WTC11 (cell line): Measurements from ENCODE around the gene SCG5. TPM values are rescaled to one million over a fixed set of nuclear protein-coding genes. Genes with fewer than 3 reads are reported as not detected.

Experiments
- ATAC-seq: fragments of 200-7000 bp; cut with Tn5 transposase; 2 replicates; pipeline ENCODE4 v1.10.0; 2021; ENCODE audit warnings: mild to moderate bottlenecking, moderate library complexity
- CTCF ChIA-PET: fragments of 300-600 bp; sonication (Branson Sonifier 250); formaldehyde crosslinking; loops from one replicate; lab custom pipeline; 2021; ENCODE audit warnings: antibody characterized with exemption; lab: Charles Lee
- POLR2A ChIA-PET: fragments of 350-600 bp; sonication (Branson Sonifier 250); formaldehyde crosslinking; loops from one replicate; lab custom pipeline; 2021; ENCODE audit warnings: antibody characterized with exemption; lab: Charles Lee
- DNase-seq: peaks from one replicate; pipeline ENCODE4 v3.0.0; 2021; ENCODE audit warnings: low spot score
- H3K27ac Mint-ChIP-seq: 2 replicates; pipeline ENCODE4 v1.8.0; 2021; ENCODE audit warnings: mixed read lengths
- H3K27me3 Mint-ChIP-seq: 2 replicates; pipeline ENCODE4 v1.8.0; 2021; ENCODE audit warnings: low read depth, mild to moderate bottlenecking, moderate library complexity, mixed read lengths
- H3K36me3 Mint-ChIP-seq: 2 replicates; pipeline ENCODE4 v1.8.0; 2021; ENCODE audit warnings: mixed read lengths
- H3K4me1 Mint-ChIP-seq: 2 replicates; pipeline ENCODE4 v1.8.0; 2022; ENCODE audit warnings: mixed read lengths
- H3K4me3 Mint-ChIP-seq: 2 replicates; pipeline ENCODE4 v1.8.0; 2021; ENCODE audit warnings: mild to moderate bottlenecking, moderate library complexity, mixed read lengths
- H3K9me3 Mint-ChIP-seq: 2 replicates; pipeline ENCODE4 v1.8.0; 2021; ENCODE audit warnings: mixed read lengths
- ELF4 ChIP-seq: sonication (generic); formaldehyde crosslinking; IDR thresholded peaks from 2 replicates; pipeline ENCODE4 v1.8.1; 2022; ENCODE audit warnings: low read depth, mild to moderate bottlenecking, moderate library complexity, missing genetic modification reagents
- GTF2I ChIP-seq: fragments of 250-450 bp; sonication (Bioruptor Pico); conservative IDR thresholded peaks from 2 replicates; pipeline ENCODE4 v1.4.0; 2021; ENCODE audit warnings: mild to moderate bottlenecking
- TEAD1 ChIP-seq: sonication (generic); formaldehyde crosslinking; IDR thresholded peaks from 2 replicates; pipeline ENCODE4 v1.8.0; 2022; ENCODE audit warnings: mild to moderate bottlenecking, missing genetic modification reagents
- TEAD4 ChIP-seq: sonication (generic); formaldehyde crosslinking; IDR thresholded peaks from 2 replicates; pipeline ENCODE4 v1.8.0; 2022; ENCODE audit warnings: mild to moderate bottlenecking, missing genetic modification reagents
- ZNF416 ChIP-seq: fragments of 250-450 bp; sonication (Bioruptor Pico); IDR thresholded peaks from 2 replicates; pipeline ENCODE4 v1.9.0; 2021; ENCODE audit warnings: mild to moderate bottlenecking, inconsistent platforms
- total RNA-seq: library from RNA; stranded (reverse); gene quantifications from 3 replicates; pipeline ENCODE4 v1.2.3, GENCODE V29; 2021
- TF ChIP-seq, protein P1 (sequence below): sonication (generic); formaldehyde crosslinking; IDR thresholded peaks from 2 replicates; pipeline ENCODE4 v1.8.1; 2023; ENCODE audit warnings: mild to moderate bottlenecking, missing genetic modification reagents
- TF ChIP-seq, protein P2 (sequence below): fragments of 250-450 bp; sonication (Bioruptor Pico); IDR thresholded peaks from 2 replicates; pipeline ENCODE4 v1.9.0; 2021; ENCODE audit warnings: mild to moderate bottlenecking
- TF ChIP-seq, protein P3 (sequence below): fragments of 250-450 bp; sonication (Bioruptor Pico); IDR thresholded peaks from 2 replicates; pipeline ENCODE4 v1.9.0; 2021; ENCODE audit warnings: mild to moderate bottlenecking, borderline replicate concordance
- TF ChIP-seq, protein P4 (sequence below): sonication (generic); formaldehyde crosslinking; IDR thresholded peaks from 2 replicates; pipeline ENCODE4 v1.8.1; 2022; ENCODE audit warnings: mild to moderate bottlenecking, moderate library complexity, missing genetic modification reagents
- TF ChIP-seq, protein P5 (sequence below): fragments of 250-450 bp; sonication (Bioruptor Pico); IDR thresholded peaks from 2 replicates; pipeline ENCODE4 v1.8.0; 2021; ENCODE audit warnings: mild to moderate bottlenecking

The SCG5 gene
- total RNA-seq, 1 experiment from 2014 or later, result 14.2 TPM

DNA sequence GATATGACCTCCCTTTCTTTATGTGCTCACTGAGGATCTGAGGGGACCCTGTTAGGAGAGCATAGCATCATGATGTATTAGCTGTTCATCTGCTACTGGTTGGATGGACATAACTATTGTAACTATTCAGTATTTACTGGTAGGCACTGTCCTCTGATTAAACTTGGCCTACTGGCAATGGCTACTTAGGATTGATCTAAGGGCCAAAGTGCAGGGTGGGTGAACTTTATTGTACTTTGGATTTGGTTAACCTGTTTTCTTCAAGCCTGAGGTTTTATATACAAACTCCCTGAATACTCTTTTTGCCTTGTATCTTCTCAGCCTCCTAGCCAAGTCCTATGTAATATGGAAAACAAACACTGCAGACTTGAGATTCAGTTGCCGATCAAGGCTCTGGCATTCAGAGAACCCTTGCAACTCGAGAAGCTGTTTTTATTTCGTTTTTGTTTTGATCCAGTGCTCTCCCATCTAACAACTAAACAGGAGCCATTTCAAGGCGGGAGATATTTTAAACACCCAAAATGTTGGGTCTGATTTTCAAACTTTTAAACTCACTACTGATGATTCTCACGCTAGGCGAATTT lies 91.2 kb downstream of the SCG5 start:
- Mint-ChIP-seq H3K4me1 (peaks cover 28% of the 10 kb centered on the region), H3K36me3 (no peaks in the 10 kb centered on the region), H3K9me3 (0 out of 2 replicates have a peak, but pooled peaks cover 3% of the 10 kb centered on the region), H3K27ac (no peak overlapping the region), H3K4me3 (no peak overlapping the region), H3K27me3 (peaks cover 2% of the 10 kb centered on the region)
- ATAC-seq (no peak), DNase-seq (no peak)
- POLR2A ChIA-PET, result no interaction called here
- TF ChIP-seq, protein P1, sequence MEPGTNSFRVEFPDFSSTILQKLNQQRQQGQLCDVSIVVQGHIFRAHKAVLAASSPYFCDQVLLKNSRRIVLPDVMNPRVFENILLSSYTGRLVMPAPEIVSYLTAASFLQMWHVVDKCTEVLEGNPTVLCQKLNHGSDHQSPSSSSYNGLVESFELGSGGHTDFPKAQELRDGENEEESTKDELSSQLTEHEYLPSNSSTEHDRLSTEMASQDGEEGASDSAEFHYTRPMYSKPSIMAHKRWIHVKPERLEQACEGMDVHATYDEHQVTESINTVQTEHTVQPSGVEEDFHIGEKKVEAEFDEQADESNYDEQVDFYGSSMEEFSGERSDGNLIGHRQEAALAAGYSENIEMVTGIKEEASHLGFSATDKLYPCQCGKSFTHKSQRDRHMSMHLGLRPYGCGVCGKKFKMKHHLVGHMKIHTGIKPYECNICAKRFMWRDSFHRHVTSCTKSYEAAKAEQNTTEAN (CRISPR knock-in tag), result no peak
- CTCF ChIA-PET, result no interaction called here

DNA sequence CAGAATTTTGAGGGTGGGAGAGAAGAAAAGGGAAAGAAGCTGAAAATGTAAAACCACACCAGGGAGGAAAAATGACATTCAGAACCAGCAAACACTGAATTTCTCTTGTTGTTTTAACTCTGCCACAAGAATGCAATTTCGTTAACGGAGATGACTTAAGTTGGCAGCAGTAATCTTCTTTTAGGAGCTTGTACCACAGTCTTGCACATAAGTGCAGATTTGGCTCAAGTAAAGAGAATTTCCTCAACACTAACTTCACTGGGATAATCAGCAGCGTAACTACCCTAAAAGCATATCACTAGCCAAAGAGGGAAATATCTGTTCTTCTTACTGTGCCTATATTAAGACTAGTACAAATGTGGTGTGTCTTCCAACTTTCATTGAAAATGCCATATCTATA lies 91.8 kb downstream of the SCG5 start:
- Mint-ChIP-seq H3K4me3 (no peak overlapping the region), H3K36me3 (no peaks in the 10 kb centered on the region), H3K27me3 (peaks cover 2% of the 10 kb centered on the region), H3K27ac (no peak overlapping the region), H3K4me1 (peaks cover 28% of the 10 kb centered on the region), H3K9me3 (no peaks in the 10 kb centered on the region)
- ChIA-PET CTCF (no interaction called here), POLR2A (no interaction called here)
- ATAC-seq (no peak), DNase-seq (no peak)
- TF ChIP-seq ELF4 (CRISPR knock-in tag) (no peak), GTF2I (CRISPR knock-in tag) (no peak), TEAD1 (CRISPR knock-in tag) (no peak), ZNF416 (no peak), TEAD4 (CRISPR knock-in tag) (no peak)
- TF ChIP-seq, protein P2, sequence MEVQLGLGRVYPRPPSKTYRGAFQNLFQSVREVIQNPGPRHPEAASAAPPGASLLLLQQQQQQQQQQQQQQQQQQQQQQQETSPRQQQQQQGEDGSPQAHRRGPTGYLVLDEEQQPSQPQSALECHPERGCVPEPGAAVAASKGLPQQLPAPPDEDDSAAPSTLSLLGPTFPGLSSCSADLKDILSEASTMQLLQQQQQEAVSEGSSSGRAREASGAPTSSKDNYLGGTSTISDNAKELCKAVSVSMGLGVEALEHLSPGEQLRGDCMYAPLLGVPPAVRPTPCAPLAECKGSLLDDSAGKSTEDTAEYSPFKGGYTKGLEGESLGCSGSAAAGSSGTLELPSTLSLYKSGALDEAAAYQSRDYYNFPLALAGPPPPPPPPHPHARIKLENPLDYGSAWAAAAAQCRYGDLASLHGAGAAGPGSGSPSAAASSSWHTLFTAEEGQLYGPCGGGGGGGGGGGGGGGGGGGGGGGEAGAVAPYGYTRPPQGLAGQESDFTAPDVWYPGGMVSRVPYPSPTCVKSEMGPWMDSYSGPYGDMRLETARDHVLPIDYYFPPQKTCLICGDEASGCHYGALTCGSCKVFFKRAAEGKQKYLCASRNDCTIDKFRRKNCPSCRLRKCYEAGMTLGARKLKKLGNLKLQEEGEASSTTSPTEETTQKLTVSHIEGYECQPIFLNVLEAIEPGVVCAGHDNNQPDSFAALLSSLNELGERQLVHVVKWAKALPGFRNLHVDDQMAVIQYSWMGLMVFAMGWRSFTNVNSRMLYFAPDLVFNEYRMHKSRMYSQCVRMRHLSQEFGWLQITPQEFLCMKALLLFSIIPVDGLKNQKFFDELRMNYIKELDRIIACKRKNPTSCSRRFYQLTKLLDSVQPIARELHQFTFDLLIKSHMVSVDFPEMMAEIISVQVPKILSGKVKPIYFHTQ, result no peak
- TF ChIP-seq, protein P3, sequence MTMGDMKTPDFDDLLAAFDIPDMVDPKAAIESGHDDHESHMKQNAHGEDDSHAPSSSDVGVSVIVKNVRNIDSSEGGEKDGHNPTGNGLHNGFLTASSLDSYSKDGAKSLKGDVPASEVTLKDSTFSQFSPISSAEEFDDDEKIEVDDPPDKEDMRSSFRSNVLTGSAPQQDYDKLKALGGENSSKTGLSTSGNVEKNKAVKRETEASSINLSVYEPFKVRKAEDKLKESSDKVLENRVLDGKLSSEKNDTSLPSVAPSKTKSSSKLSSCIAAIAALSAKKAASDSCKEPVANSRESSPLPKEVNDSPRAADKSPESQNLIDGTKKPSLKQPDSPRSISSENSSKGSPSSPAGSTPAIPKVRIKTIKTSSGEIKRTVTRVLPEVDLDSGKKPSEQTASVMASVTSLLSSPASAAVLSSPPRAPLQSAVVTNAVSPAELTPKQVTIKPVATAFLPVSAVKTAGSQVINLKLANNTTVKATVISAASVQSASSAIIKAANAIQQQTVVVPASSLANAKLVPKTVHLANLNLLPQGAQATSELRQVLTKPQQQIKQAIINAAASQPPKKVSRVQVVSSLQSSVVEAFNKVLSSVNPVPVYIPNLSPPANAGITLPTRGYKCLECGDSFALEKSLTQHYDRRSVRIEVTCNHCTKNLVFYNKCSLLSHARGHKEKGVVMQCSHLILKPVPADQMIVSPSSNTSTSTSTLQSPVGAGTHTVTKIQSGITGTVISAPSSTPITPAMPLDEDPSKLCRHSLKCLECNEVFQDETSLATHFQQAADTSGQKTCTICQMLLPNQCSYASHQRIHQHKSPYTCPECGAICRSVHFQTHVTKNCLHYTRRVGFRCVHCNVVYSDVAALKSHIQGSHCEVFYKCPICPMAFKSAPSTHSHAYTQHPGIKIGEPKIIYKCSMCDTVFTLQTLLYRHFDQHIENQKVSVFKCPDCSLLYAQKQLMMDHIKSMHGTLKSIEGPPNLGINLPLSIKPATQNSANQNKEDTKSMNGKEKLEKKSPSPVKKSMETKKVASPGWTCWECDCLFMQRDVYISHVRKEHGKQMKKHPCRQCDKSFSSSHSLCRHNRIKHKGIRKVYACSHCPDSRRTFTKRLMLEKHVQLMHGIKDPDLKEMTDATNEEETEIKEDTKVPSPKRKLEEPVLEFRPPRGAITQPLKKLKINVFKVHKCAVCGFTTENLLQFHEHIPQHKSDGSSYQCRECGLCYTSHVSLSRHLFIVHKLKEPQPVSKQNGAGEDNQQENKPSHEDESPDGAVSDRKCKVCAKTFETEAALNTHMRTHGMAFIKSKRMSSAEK (CRISPR knock-in tag), result no peak
- TF ChIP-seq, protein P4, sequence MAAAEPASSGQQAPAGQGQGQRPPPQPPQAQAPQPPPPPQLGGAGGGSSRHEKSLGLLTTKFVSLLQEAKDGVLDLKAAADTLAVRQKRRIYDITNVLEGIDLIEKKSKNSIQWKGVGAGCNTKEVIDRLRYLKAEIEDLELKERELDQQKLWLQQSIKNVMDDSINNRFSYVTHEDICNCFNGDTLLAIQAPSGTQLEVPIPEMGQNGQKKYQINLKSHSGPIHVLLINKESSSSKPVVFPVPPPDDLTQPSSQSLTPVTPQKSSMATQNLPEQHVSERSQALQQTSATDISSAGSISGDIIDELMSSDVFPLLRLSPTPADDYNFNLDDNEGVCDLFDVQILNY, result no peak
- TF ChIP-seq, protein P5, sequence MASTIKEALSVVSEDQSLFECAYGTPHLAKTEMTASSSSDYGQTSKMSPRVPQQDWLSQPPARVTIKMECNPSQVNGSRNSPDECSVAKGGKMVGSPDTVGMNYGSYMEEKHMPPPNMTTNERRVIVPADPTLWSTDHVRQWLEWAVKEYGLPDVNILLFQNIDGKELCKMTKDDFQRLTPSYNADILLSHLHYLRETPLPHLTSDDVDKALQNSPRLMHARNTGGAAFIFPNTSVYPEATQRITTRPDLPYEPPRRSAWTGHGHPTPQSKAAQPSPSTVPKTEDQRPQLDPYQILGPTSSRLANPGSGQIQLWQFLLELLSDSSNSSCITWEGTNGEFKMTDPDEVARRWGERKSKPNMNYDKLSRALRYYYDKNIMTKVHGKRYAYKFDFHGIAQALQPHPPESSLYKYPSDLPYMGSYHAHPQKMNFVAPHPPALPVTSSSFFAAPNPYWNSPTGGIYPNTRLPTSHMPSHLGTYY (CRISPR knock-in tag), result no peak
